ENCODE measurements around the gene URB1. TPM values are rescaled to one million over a fixed set of nuclear protein-coding genes. Genes with fewer than 3 reads are reported as not detected.

URB1 gene
- polyA plus RNA-seq, 1 of the 3 experiments (the other 2 are of a cell fraction): 9.9 TPM

DNA sequence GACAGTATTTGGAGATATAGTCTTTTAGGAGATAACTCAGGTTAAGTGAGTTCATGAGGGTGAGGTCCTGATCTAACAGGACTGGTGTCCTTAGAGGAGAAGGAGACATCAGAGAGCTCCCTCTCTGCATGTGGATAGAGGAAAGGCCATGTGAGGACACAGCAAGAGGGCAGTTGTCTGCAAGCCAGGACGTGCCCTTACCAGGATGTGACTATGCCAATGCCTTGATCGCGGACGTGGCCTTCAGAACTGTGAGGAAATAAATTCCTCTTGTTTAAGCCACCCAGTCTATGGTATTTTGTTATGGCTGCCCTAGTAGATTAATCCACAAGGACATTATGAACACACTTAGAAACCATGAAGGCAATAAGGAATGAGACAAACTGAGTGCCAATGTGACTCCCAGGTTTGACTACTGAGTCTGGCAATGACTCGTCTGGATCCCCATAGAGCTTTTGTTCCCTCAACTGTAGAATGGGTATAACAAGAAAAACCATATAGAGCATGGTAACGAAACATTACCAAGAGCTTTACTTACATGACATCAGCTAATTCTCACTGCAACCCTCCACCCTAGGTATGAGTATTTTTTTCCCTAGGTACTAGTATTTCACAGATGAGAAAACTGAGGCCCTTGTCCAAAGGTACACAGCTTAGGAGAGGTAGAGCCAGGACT is 6.5 kb downstream of the URB1 start:
- peaks cover 35 to 48% of the 10 kb centered on the region in 2 experiments for H3K36me3 ChIP-seq (replicated peaks in 1 of 2; ENCODE audit: control insufficient read depth in 1 of 2, insufficient read depth in 2 of 2, low read length in 1 of 2)
- H3K9ac ChIP-seq: no peak overlapping the region
- H3K79me2 ChIP-seq (ENCODE audit: insufficient read depth): peaks cover 90% of the 10 kb centered on the region
- peaks cover 34% of the 10 kb centered on the region for H4K20me1 ChIP-seq (ENCODE audit: insufficient read depth)
- H3K4me2 ChIP-seq: 0 out of 2 replicates have a peak overlapping the region, but pooled peaks have one; percentile 27
- peak overlapping the region; percentile 43 to 56 for H3K27ac ChIP-seq (ENCODE audit: low read depth in 2 of 2, low read length in 1 of 2)
- H3K9me3 ChIP-seq: no peaks in the 10 kb centered on the region
- H3K27me3 ChIP-seq (ENCODE audit: insufficient read depth): no peaks in the 10 kb centered on the region
- ChIA-PET CTCF (no interaction called here), POLR2A (no interaction called here)
- peaks cover 10% of the 10 kb centered on the region for H3F3A ChIP-seq (replicated peaks; ENCODE audit: insufficient read depth)
- no peaks in the 10 kb centered on the region for H3K9me2 ChIP-seq
- DNase-seq: no peak
- no peak overlapping the region for H3K4me3 ChIP-seq (ENCODE audit: low read depth in 2 of 2, low read length in 1 of 2)
- peaks cover 29 to 36% of the 10 kb centered on the region in 2 experiments for H3K4me1 ChIP-seq (ENCODE audit: control insufficient read depth in 1 of 2, insufficient read depth in 2 of 2, low read depth in 1 of 2, low read length in 1 of 2)
- TF ChIP-seq, protein P1, sequence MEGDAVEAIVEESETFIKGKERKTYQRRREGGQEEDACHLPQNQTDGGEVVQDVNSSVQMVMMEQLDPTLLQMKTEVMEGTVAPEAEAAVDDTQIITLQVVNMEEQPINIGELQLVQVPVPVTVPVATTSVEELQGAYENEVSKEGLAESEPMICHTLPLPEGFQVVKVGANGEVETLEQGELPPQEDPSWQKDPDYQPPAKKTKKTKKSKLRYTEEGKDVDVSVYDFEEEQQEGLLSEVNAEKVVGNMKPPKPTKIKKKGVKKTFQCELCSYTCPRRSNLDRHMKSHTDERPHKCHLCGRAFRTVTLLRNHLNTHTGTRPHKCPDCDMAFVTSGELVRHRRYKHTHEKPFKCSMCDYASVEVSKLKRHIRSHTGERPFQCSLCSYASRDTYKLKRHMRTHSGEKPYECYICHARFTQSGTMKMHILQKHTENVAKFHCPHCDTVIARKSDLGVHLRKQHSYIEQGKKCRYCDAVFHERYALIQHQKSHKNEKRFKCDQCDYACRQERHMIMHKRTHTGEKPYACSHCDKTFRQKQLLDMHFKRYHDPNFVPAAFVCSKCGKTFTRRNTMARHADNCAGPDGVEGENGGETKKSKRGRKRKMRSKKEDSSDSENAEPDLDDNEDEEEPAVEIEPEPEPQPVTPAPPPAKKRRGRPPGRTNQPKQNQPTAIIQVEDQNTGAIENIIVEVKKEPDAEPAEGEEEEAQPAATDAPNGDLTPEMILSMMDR (IDR thresholded peaks at IDR 0.05): no peak
- TF ChIP-seq POLR2AphosphoS5 (IDR thresholded peaks at IDR 0.05; ENCODE audit: low read depth, low read length): no peak
- no peak for TF ChIP-seq RXRA (IDR thresholded peaks at IDR 0.05; ENCODE audit: borderline replicate concordance, low read depth)
- TF ChIP-seq GABPA (IDR thresholded peaks at IDR 0.05; ENCODE audit: low read depth): no peak
- TF ChIP-seq FOXM1 (IDR thresholded peaks at IDR 0.05; ENCODE audit: low read depth): no peak
- TF ChIP-seq, protein P2, sequence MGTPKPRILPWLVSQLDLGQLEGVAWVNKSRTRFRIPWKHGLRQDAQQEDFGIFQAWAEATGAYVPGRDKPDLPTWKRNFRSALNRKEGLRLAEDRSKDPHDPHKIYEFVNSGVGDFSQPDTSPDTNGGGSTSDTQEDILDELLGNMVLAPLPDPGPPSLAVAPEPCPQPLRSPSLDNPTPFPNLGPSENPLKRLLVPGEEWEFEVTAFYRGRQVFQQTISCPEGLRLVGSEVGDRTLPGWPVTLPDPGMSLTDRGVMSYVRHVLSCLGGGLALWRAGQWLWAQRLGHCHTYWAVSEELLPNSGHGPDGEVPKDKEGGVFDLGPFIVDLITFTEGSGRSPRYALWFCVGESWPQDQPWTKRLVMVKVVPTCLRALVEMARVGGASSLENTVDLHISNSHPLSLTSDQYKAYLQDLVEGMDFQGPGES (IDR thresholded peaks at IDR 0.05; ENCODE audit: low read depth, low read length): no peak
- TF ChIP-seq YY1 (IDR thresholded peaks at IDR 0.05; ENCODE audit: low read depth): no peak
- TF ChIP-seq RFX5 (IDR thresholded peaks at IDR 0.05; ENCODE audit: low read length): no peak
- TF ChIP-seq MEF2A (IDR thresholded peaks at IDR 0.05; ENCODE audit: borderline replicate concordance, low read depth): no peak
- no peak for TF ChIP-seq USF1 (IDR thresholded peaks at IDR 0.05; ENCODE audit: borderline replicate concordance, low read depth)
- no peak for TF ChIP-seq GATA2 (CRISPR knock-in tag; IDR thresholded peaks at IDR 0.05)
- TF ChIP-seq REST (IDR thresholded peaks at IDR 0.05; ENCODE audit: low read depth, low read length): no peak
- TF ChIP-seq TCF12 (IDR thresholded peaks at IDR 0.05): no peak
- TF ChIP-seq SMC3 (IDR thresholded peaks at IDR 0.05; ENCODE audit: low read depth, low read length): no peak
- no peak for TF ChIP-seq JUND (IDR thresholded peaks at IDR 0.05)
- TF ChIP-seq FOXJ3 (CRISPR knock-in tag; IDR thresholded peaks at IDR 0.05): no peak
- no peak for TF ChIP-seq NRF1 (IDR thresholded peaks at IDR 0.05; ENCODE audit: low read depth, low read length)
- no peak for TF ChIP-seq SIN3A (IDR thresholded peaks at IDR 0.05; ENCODE audit: borderline replicate concordance, low read depth, low read length)
- TF ChIP-seq PBX3 (IDR thresholded peaks at IDR 0.05): no peak
- H2AFZ ChIP-seq (ENCODE audit: low read depth): no peak overlapping the region
- 66% methylated on average over 6 of the region's 6 CpGs for WGBS (ENCODE audit: low lambda C conversion rate)
